ENCODE data around the gene FAM171A1.
"Not testable (repeated sequence)": the region's sequence is repeated elsewhere in the genome, so short reads cannot be mapped to it uniquely, and the experiment has no call there.

Gene FAM171A1

GRCh38 chr10:15293862-15294842 lies 76.9 kb downstream of the FAM171A1 start:
- no peak for DNase-seq (ENCODE audit: extremely low read depth in 1 of 2, low read depth in 1 of 2)

GRCh38 chr10:15290671-15291070 lies 80.4 kb downstream of the FAM171A1 start:
- DNase-seq (ENCODE audit: extremely low read depth in 1 of 2, low read depth in 1 of 2) = no peak

- DNase-seq (ENCODE audit: extremely low read depth in 1 of 2, low read depth in 1 of 2) = no peak
Observed at GRCh38 chr10:15290150-15290549, 80.9 kb downstream of the FAM171A1 start.

- DNase-seq (ENCODE audit: extremely low read depth in 1 of 2, low read depth in 1 of 2) = no peak
Observed at GRCh38 chr10:15280974-15281373, 90.1 kb downstream of the FAM171A1 start.

GRCh38 chr10:15280462-15280861 lies 90.6 kb downstream of the FAM171A1 start:
- DNase-seq (ENCODE audit: extremely low read depth in 1 of 2, low read depth in 1 of 2) = no peak

GRCh38 chr10:15279236-15279635 lies 91.9 kb downstream of the FAM171A1 start:
- DNase-seq (ENCODE audit: extremely low read depth in 1 of 2, low read depth in 1 of 2) = no peak

GRCh38 chr10:15278786-15279185 lies 92.3 kb downstream of the FAM171A1 start:
- DNase-seq (ENCODE audit: extremely low read depth in 1 of 2, low read depth in 1 of 2) = no peak

GRCh38 chr10:15276039-15276438 lies 95.0 kb downstream of the FAM171A1 start:
- not testable (repeated sequence) for DNase-seq (ENCODE audit: extremely low read depth in 1 of 2, low read depth in 1 of 2)

- not testable (repeated sequence) for DNase-seq (ENCODE audit: extremely low read depth in 1 of 2, low read depth in 1 of 2)
Observed at GRCh38 chr10:15269838-15270237, 101.3 kb downstream of the FAM171A1 start.

- DNase-seq (ENCODE audit: extremely low read depth in 1 of 2, low read depth in 1 of 2) = no peak
Observed at GRCh38 chr10:15267496-15267895, 103.6 kb downstream of the FAM171A1 start.

- DNase-seq (ENCODE audit: extremely low read depth in 1 of 2, low read depth in 1 of 2) = no peak
Observed at GRCh38 chr10:15266117-15266516, 105.0 kb downstream of the FAM171A1 start.

GRCh38 chr10:15265558-15265957 lies 105.5 kb downstream of the FAM171A1 start:
- no peak for DNase-seq (ENCODE audit: extremely low read depth in 1 of 2, low read depth in 1 of 2)

GRCh38 chr10:15265056-15265455 lies 106.0 kb downstream of the FAM171A1 start:
- DNase-seq (ENCODE audit: extremely low read depth in 1 of 2, low read depth in 1 of 2) = no peak

- DNase-seq (ENCODE audit: extremely low read depth in 1 of 2, low read depth in 1 of 2) = no peak
Observed at GRCh38 chr10:15263657-15264323, 107.3 kb downstream of the FAM171A1 start.

GRCh38 chr10:15262036-15262713 lies 108.9 kb downstream of the FAM171A1 start:
- no peak for DNase-seq (ENCODE audit: extremely low read depth in 1 of 2, low read depth in 1 of 2)

- no peak for DNase-seq (ENCODE audit: extremely low read depth in 1 of 2, low read depth in 1 of 2)
Observed at GRCh38 chr10:15259136-15259535, 112.0 kb downstream of the FAM171A1 start.

- DNase-seq (ENCODE audit: extremely low read depth in 1 of 2, low read depth in 1 of 2) = no peak
Observed at GRCh38 chr10:15258255-15258654, 112.8 kb downstream of the FAM171A1 start.

GRCh38 chr10:15255961-15256360 lies 115.1 kb downstream of the FAM171A1 start:
- DNase-seq (ENCODE audit: extremely low read depth in 1 of 2, low read depth in 1 of 2) = no peak

GRCh38 chr10:15254808-15255648 lies 116.1 kb downstream of the FAM171A1 start:
- DNase-seq (ENCODE audit: extremely low read depth in 1 of 2, low read depth in 1 of 2) = no peak

Data from stimulated activated CD8-positive, alpha-beta memory T cell treated with anti-CD3 and anti-CD28 coated beads, Interleukin-7, amount 100 ng/mL, for 48 hours (primary cell).